ENCODE measurements around the gene TTN. TPM values are rescaled to one million over a fixed set of nuclear protein-coding genes. Genes with fewer than 3 reads are reported as not detected.
A peak's percentile ranks its signal among the peaks of the same experiment; 100 is the strongest.

TTN gene
- total RNA-seq, 1 experiment from 2014 or later, result under 0.01 TPM

DNA sequence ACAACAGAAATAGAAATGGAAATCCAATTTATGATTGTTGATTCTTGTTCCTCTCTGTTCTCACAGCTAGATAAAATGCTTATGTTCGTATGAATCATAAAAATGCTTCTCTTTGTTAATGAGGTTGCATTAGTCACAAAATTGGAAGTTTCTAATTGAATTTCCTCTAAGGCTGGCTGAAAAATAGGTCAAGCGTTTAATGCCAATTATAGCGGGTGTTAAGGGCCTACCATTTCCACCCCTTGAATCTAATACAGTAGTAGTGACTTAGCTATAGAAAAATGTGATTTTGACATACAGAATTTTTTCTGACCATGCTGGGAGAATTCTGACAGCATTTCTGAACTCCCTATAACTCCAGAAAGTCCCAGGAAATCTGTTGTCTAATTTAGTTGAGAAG lies 107.1 kb downstream of the TTN start:
- Histone ChIP-seq H2AFZ (ENCODE audit: low read length) (no peak overlapping the region), H3K36me3 (ENCODE audit: insufficient read depth, low read length) (no peaks in the 10 kb centered on the region), H3K4me2 (ENCODE audit: low read depth, low read length, poor library complexity, severe bottlenecking) (no peak overlapping the region), H3K4me1 (ENCODE audit: low read length) (no peaks in the 10 kb centered on the region), H3K9ac (ENCODE audit: low read length) (no peak overlapping the region), H3K27ac (ENCODE audit: low read length) (no peak overlapping the region), H4K20me1 (ENCODE audit: insufficient read depth, low read depth, low read length) (no peaks in the 10 kb centered on the region), H3K27me3 (ENCODE audit: low read length) (no peaks in the 10 kb centered on the region), H3K9me2 (replicated peaks; ENCODE audit: insufficient read depth, low read length) (no peaks in the 10 kb centered on the region), H3K4me3 (ENCODE audit: low read length) (no peak overlapping the region), H3K79me2 (ENCODE audit: low read length) (no peaks in the 10 kb centered on the region), H3K9me3 (ENCODE audit: low read length) (no peaks in the 10 kb centered on the region)
- no peak for DNase-seq

DNA sequence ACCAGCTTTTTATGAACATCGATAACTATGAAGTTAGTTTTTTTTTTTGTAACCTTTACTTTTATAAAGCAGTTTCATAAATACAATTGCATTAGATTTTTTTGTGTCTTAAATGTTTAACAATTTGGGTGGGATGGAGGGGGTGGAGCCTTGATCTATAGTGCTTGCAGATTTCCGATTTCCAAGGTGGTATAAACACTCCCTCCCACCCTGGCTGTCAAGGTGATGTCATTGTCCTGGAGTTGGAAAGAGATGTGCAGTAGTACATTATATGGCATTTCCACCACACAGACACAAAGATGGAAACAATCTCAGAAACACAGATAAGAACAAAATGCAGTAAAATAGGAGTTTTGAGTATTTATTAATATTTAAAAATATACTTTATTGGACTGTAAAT lies 114.4 kb downstream of the TTN start:
- Histone ChIP-seq H3K36me3 (ENCODE audit: insufficient read depth, low read length) (no peaks in the 10 kb centered on the region), H3K9me3 (ENCODE audit: low read length) (no peaks in the 10 kb centered on the region), H3K4me2 (ENCODE audit: low read depth, low read length, poor library complexity, severe bottlenecking) (no peak overlapping the region), H3K9ac (ENCODE audit: low read length) (no peak overlapping the region), H3K4me1 (ENCODE audit: low read length) (no peaks in the 10 kb centered on the region), H3K4me3 (ENCODE audit: low read length) (no peak overlapping the region), H3K79me2 (ENCODE audit: low read length) (no peaks in the 10 kb centered on the region), H4K20me1 (ENCODE audit: insufficient read depth, low read depth, low read length) (no peaks in the 10 kb centered on the region), H3K27me3 (ENCODE audit: low read length) (no peaks in the 10 kb centered on the region), H3K9me2 (replicated peaks; ENCODE audit: insufficient read depth, low read length) (no peaks in the 10 kb centered on the region), H2AFZ (ENCODE audit: low read length) (no peak overlapping the region), H3K27ac (ENCODE audit: low read length) (no peak overlapping the region)
- no peak for DNase-seq

DNA sequence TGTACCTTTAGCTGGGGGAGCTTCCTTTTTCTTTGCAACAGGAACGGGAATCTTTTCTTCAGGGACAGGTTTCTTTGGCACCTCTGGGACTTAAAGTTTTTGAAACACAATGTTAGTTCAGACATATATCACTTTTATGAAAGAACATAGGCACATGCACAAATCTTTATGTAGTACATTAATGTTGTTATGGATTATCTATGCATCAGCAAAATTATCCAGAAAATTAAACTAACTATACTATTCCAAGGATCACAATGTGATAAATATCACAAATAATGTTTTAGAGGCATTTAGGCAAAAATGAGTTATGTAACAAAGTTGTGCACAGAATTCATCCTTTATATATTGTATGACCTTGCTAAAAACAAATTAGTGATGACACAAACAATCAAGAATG lies 117.4 kb downstream of the TTN start:
- no peak overlapping the region for H3K9ac ChIP-seq (ENCODE audit: low read length)
- no peak for DNase-seq
- H3K9me2 ChIP-seq (replicated peaks; ENCODE audit: insufficient read depth, low read length), result no peaks in the 10 kb centered on the region
- no peak overlapping the region for H3K4me2 ChIP-seq (ENCODE audit: low read depth, low read length, poor library complexity, severe bottlenecking)
- H3K27me3 ChIP-seq (ENCODE audit: low read length), result no peaks in the 10 kb centered on the region
- no peaks in the 10 kb centered on the region for H3K4me1 ChIP-seq (ENCODE audit: low read length)
- no peak overlapping the region for H2AFZ ChIP-seq (ENCODE audit: low read length)
- no peaks in the 10 kb centered on the region for H3K9me3 ChIP-seq (ENCODE audit: low read length)
- no peak overlapping the region for H3K27ac ChIP-seq (ENCODE audit: low read length)
- no peaks in the 10 kb centered on the region for H4K20me1 ChIP-seq (ENCODE audit: insufficient read depth, low read depth, low read length)
- H3K4me3 ChIP-seq (ENCODE audit: low read length), result no peak overlapping the region
- no peaks in the 10 kb centered on the region for H3K36me3 ChIP-seq (ENCODE audit: insufficient read depth, low read length)
- no peaks in the 10 kb centered on the region for H3K79me2 ChIP-seq (ENCODE audit: low read length)

DNA sequence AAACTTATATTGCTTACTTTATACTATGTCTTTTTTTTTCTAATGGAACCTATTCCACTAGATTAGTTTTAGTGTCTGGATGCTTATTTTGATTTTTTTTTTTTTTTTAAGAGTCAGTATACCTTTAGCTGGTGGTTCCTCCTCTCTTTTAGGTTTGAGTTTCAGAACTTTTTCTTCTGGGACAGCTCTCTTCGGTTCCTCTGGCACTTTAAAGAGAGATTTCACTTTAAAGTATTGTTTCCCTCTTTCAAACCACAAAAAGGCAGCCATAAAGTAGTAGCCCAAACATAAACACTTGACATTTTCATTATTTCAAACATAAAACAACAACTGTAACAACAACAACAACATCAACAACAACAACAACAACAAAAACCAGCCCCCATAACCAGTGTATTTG lies 123.3 kb downstream of the TTN start:
- Histone ChIP-seq H3K36me3 (ENCODE audit: insufficient read depth, low read length) (no peaks in the 10 kb centered on the region), H3K4me1 (ENCODE audit: low read length) (no peaks in the 10 kb centered on the region), H4K20me1 (ENCODE audit: insufficient read depth, low read depth, low read length) (no peaks in the 10 kb centered on the region), H3K27me3 (ENCODE audit: low read length) (no peaks in the 10 kb centered on the region), H3K27ac (ENCODE audit: low read length) (no peak overlapping the region), H3K79me2 (ENCODE audit: low read length) (no peaks in the 10 kb centered on the region), H3K4me3 (ENCODE audit: low read length) (no peak overlapping the region), H3K9me3 (ENCODE audit: low read length) (no peaks in the 10 kb centered on the region), H2AFZ (ENCODE audit: low read length) (no peak overlapping the region), H3K9ac (ENCODE audit: low read length) (no peak overlapping the region), H3K4me2 (ENCODE audit: low read depth, low read length, poor library complexity, severe bottlenecking) (no peak overlapping the region), H3K9me2 (replicated peaks; ENCODE audit: insufficient read depth, low read length) (no peaks in the 10 kb centered on the region)
- no peak for DNase-seq

DNA sequence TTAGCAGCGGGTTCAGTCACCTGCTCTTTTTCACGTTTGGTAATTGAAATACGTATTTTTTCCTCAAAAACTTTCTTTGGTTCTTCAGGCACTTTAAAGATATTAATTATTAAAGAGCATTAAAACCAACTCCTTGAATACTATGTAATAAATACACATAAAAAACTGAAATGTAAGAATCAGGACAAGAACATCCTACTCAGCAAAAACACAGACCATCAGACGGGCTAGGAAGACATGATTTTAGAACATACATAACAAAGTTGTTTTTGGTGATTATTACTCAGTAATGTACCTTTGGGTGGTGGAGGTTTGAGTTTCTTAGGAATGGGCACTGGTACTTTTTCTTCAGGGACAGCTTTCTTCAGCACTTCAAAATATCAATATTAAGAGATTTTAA lies 126.1 kb downstream of the TTN start:
- H3K9me3 ChIP-seq (ENCODE audit: low read length), result no peaks in the 10 kb centered on the region
- H3K9me2 ChIP-seq (replicated peaks; ENCODE audit: insufficient read depth, low read length), result no peaks in the 10 kb centered on the region
- no peak for DNase-seq
- no peak overlapping the region for H3K9ac ChIP-seq (ENCODE audit: low read length)
- no peaks in the 10 kb centered on the region for H3K79me2 ChIP-seq (ENCODE audit: low read length)
- H2AFZ ChIP-seq (ENCODE audit: low read length), result no peak overlapping the region
- no peaks in the 10 kb centered on the region for H3K36me3 ChIP-seq (ENCODE audit: insufficient read depth, low read length)
- no peaks in the 10 kb centered on the region for H3K27me3 ChIP-seq (ENCODE audit: low read length)
- H3K27ac ChIP-seq (ENCODE audit: low read length), result no peak overlapping the region
- H3K4me3 ChIP-seq (ENCODE audit: low read length), result no peak overlapping the region
- peaks cover 7% of the 10 kb centered on the region for H3K4me1 ChIP-seq (ENCODE audit: low read length)
- no peak overlapping the region for H3K4me2 ChIP-seq (ENCODE audit: low read depth, low read length, poor library complexity, severe bottlenecking)
- H4K20me1 ChIP-seq (ENCODE audit: insufficient read depth, low read depth, low read length), result no peaks in the 10 kb centered on the region

DNA sequence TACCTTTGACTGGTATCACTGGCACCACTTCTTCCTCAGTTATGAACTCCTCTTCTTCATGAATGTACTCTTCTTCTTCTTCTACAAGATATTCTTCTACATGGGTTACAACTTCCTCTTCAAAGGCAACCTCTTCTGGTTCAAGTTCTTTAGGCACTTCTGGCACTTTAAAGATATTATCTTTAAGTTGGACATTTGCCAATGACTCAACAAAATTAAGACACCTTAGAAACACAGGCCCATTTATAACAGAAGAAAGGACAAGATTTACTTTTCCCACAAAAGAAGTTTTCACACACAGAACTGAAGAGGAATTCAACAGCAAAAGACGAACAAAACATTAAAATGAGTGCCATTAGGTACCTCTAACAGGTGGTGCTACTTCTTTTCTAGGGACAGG lies 127.3 kb downstream of the TTN start:
- no peak overlapping the region for H3K4me3 ChIP-seq (ENCODE audit: low read length)
- H3K27ac ChIP-seq (ENCODE audit: low read length), result no peak overlapping the region
- no peaks in the 10 kb centered on the region for H3K36me3 ChIP-seq (ENCODE audit: insufficient read depth, low read length)
- H4K20me1 ChIP-seq (ENCODE audit: insufficient read depth, low read depth, low read length), result no peaks in the 10 kb centered on the region
- DNase-seq, result no peak
- H2AFZ ChIP-seq (ENCODE audit: low read length), result no peak overlapping the region
- no peaks in the 10 kb centered on the region for H3K9me3 ChIP-seq (ENCODE audit: low read length)
- no peak overlapping the region for H3K9ac ChIP-seq (ENCODE audit: low read length)
- peaks cover 7% of the 10 kb centered on the region for H3K4me1 ChIP-seq (ENCODE audit: low read length)
- no peak overlapping the region for H3K4me2 ChIP-seq (ENCODE audit: low read depth, low read length, poor library complexity, severe bottlenecking)
- H3K27me3 ChIP-seq (ENCODE audit: low read length), result no peaks in the 10 kb centered on the region
- no peaks in the 10 kb centered on the region for H3K9me2 ChIP-seq (replicated peaks; ENCODE audit: insufficient read depth, low read length)
- no peaks in the 10 kb centered on the region for H3K79me2 ChIP-seq (ENCODE audit: low read length)

DNA sequence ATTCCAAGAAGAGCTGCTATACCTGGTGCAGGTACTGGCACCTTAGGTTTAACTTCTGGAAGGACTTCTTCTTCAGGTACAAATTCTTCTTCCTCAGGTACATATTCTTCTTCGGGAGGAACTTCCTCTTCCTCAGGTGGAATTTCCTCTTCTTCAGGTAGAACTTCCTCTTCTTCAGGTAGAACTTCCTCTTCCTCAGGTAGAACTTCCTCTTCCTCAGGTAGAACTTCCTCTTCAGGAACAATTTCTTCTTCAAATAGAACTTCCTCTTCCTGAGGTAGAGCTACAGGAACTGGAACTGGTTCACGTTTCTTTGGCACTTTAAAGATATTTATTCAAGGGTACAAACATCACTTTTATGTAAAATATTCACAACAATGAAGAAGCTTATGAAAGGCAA lies 129.6 kb downstream of the TTN start:
- no peak overlapping the region for H3K9ac ChIP-seq (ENCODE audit: low read length)
- H3K27ac ChIP-seq (ENCODE audit: low read length), result no peak overlapping the region
- H3K4me3 ChIP-seq (ENCODE audit: low read length), result no peak overlapping the region
- no peaks in the 10 kb centered on the region for H4K20me1 ChIP-seq (ENCODE audit: insufficient read depth, low read depth, low read length)
- peak overlapping the region; percentile 28 for H3K4me2 ChIP-seq (ENCODE audit: low read depth, low read length, poor library complexity, severe bottlenecking)
- H3K9me3 ChIP-seq (ENCODE audit: low read length), result no peaks in the 10 kb centered on the region
- no peaks in the 10 kb centered on the region for H3K9me2 ChIP-seq (replicated peaks; ENCODE audit: insufficient read depth, low read length)
- peaks cover 7% of the 10 kb centered on the region for H3K4me1 ChIP-seq (ENCODE audit: low read length)
- H3K36me3 ChIP-seq (ENCODE audit: insufficient read depth, low read length), result no peaks in the 10 kb centered on the region
- DNase-seq, result peak; percentile 41
- H2AFZ ChIP-seq (ENCODE audit: low read length), result no peak overlapping the region
- H3K79me2 ChIP-seq (ENCODE audit: low read length), result no peaks in the 10 kb centered on the region
- H3K27me3 ChIP-seq (ENCODE audit: low read length), result no peaks in the 10 kb centered on the region

DNA sequence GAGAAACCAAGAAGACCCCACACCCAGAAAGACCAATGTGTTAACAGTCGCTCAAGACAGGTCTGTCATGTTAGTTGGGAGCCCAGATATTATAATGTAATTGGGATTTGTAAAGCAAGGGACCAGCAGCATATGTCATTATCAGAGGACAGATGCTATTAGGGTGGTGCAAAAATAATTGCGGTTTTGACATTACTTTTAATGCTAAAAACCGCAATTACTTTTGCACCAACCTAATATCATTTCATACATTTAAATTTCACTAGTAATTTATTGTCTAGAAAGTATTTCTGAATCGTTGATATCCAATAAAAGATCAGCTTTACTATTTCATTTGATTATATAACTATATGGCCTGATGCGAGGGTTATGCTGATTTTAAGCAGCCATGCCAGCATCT lies 131.2 kb downstream of the TTN start:
- H3K27me3 ChIP-seq (ENCODE audit: low read length), result no peaks in the 10 kb centered on the region
- H3K4me2 ChIP-seq (ENCODE audit: low read depth, low read length, poor library complexity, severe bottlenecking), result no peak overlapping the region

DNA sequence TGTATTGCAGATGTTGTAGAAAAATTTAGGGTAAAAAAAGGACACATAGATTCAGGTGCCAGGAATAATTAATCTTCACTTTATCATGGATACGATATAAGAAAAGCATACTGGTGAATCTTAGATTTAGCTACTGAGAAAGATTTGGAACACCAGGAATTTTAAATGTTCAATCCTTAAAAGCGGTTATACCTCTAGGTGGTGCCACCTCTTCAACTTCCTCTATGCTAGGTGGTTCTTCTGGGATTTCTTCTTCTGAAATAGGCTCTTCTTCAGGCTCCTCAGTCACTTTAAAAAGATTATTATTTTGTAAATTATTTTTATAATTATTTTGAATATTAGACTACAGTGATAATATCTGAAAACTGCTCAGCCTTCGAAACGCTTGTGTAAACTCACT lies 133.1 kb downstream of the TTN start:
- H3K9me3 ChIP-seq (ENCODE audit: low read length), result no peaks in the 10 kb centered on the region
- no peak overlapping the region for H3K27ac ChIP-seq (ENCODE audit: low read length)
- H3K36me3 ChIP-seq (ENCODE audit: insufficient read depth, low read length), result no peaks in the 10 kb centered on the region
- H3K79me2 ChIP-seq (ENCODE audit: low read length), result no peaks in the 10 kb centered on the region
- H2AFZ ChIP-seq (ENCODE audit: low read length), result no peak overlapping the region
- H3K27me3 ChIP-seq (ENCODE audit: low read length), result no peaks in the 10 kb centered on the region
- peaks cover 7% of the 10 kb centered on the region for H3K4me1 ChIP-seq (ENCODE audit: low read length)
- no peaks in the 10 kb centered on the region for H4K20me1 ChIP-seq (ENCODE audit: insufficient read depth, low read depth, low read length)
- no peak overlapping the region for H3K9ac ChIP-seq (ENCODE audit: low read length)
- DNase-seq, result no peak
- no peaks in the 10 kb centered on the region for H3K9me2 ChIP-seq (replicated peaks; ENCODE audit: insufficient read depth, low read length)
- no peak overlapping the region for H3K4me3 ChIP-seq (ENCODE audit: low read length)
- H3K4me2 ChIP-seq (ENCODE audit: low read depth, low read length, poor library complexity, severe bottlenecking), result no peak overlapping the region

More for the DNA sequence above, 131.2 kb downstream of the TTN start:
- Histone ChIP-seq H4K20me1 (ENCODE audit: insufficient read depth, low read depth, low read length) (no peaks in the 10 kb centered on the region), H3K9me3 (ENCODE audit: low read length) (no peaks in the 10 kb centered on the region), H3K9me2 (replicated peaks; ENCODE audit: insufficient read depth, low read length) (no peaks in the 10 kb centered on the region), H2AFZ (ENCODE audit: low read length) (no peak overlapping the region), H3K27ac (ENCODE audit: low read length) (no peak overlapping the region), H3K4me1 (ENCODE audit: low read length) (peaks cover 7% of the 10 kb centered on the region), H3K36me3 (ENCODE audit: insufficient read depth, low read length) (no peaks in the 10 kb centered on the region), H3K79me2 (ENCODE audit: low read length) (no peaks in the 10 kb centered on the region), H3K4me3 (ENCODE audit: low read length) (no peak overlapping the region), H3K9ac (ENCODE audit: low read length) (no peak overlapping the region)
- no peak for DNase-seq
